ACC112 (cell line): ENCODE results near the gene PLEKHA7.

Source experiments
- H2AFZ ChIP-seq: fragments of 200-600 bp; sonication (generic); one replicate; pipeline ENCODE4 v1.6.0; 2017; ENCODE audit warnings: antibody characterized with exemption, low read length; ENCODE audit not compliant: unreplicated experiment
- H3K27ac ChIP-seq: fragments of 200-600 bp; sonication (generic); 2 replicates; pipeline ENCODE4 v1.5.1; 2014; ENCODE audit warnings: low read depth, mild to moderate bottlenecking, antibody characterized with exemption, low read length, moderate library complexity
- H3K27me3 ChIP-seq: fragments of 200-600 bp; sonication (generic); 2 replicates; pipeline ENCODE4 v1.6.1; 2014; ENCODE audit warnings: mild to moderate bottlenecking, antibody characterized with exemption, low read length, moderate library complexity, mixed read lengths; ENCODE audit not compliant: insufficient read depth
- H3K36me3 ChIP-seq: fragments of 200-600 bp; sonication (generic); 2 replicates; pipeline ENCODE4 v1.6.1; 2016; ENCODE audit warnings: mild to moderate bottlenecking, antibody characterized with exemption, low read length, moderate library complexity, mixed read lengths; ENCODE audit not compliant: insufficient read depth
- H3K4me1 ChIP-seq: fragments of 200-600 bp; sonication (generic); one replicate; pipeline ENCODE4 v1.6.1; 2016; ENCODE audit warnings: low read length, mixed read lengths; ENCODE audit not compliant: insufficient read depth, unreplicated experiment, control insufficient read depth
- H3K4me3 ChIP-seq: fragments of 200-600 bp; sonication (generic); 2 replicates; pipeline ENCODE4 v1.5.1; 2014; ENCODE audit warnings: mild to moderate bottlenecking, low read depth, low read length
- H3K79me2 ChIP-seq: fragments of 200-600 bp; sonication (generic); one replicate; pipeline ENCODE4 v1.6.0; 2016; ENCODE audit warnings: low read length; ENCODE audit not compliant: control insufficient read depth, unreplicated experiment, insufficient read depth

The PLEKHA7 gene

DNA sequence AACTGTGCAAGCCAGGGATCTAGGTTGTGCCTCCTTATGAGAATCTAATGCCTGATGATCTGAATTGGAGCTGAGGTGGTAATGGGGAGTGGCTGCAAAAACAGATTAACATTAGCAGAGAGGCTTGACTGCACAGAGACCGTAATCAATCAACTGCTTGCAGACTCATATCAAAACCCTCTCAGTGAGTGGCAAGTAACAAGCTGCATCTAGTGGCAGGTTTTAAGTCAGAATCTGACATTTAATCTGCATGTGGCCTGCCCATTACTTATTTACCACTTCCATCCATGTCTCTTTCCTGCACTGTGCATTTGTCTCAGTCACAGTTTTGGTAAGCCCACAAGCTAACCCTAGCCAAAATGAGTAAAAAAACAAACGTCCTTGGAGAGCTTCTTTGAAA lies 264.5 kb downstream of the PLEKHA7 start:
- Histone ChIP-seq H3K79me2 (peaks cover 22% of the 10 kb centered on the region), H3K36me3 (peaks cover 67% of the 10 kb centered on the region), H3K4me1 (no peaks in the 10 kb centered on the region), H3K27ac (no peak overlapping the region), H2AFZ (no peak overlapping the region), H3K27me3 (no peaks in the 10 kb centered on the region), H3K4me3 (no peak overlapping the region)

DNA sequence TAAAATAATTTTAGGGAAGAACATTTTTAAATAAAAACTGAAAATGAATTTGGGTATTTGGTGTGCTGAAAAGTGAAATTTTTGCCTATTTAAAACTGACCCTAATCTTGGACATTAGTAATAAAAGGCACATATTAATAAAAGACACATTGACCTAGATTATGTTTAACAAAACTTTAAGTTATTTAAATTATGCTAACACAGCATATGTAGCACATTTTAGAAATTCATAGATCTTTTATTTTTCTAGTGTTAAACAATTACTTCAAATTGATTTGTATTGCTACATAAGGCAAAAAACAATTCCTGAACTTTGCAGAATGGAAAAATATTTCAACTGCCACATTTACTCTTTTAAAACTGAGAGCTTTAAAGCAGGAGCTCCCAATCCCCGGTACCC lies 265.1 kb downstream of the PLEKHA7 start:
- peaks cover 65% of the 10 kb centered on the region for H3K36me3 ChIP-seq
- peaks cover 2% of the 10 kb centered on the region for H3K4me1 ChIP-seq
- H3K27ac ChIP-seq = no peak overlapping the region
- no peak overlapping the region for H2AFZ ChIP-seq
- no peaks in the 10 kb centered on the region for H3K27me3 ChIP-seq
- H3K79me2 ChIP-seq = peaks cover 27% of the 10 kb centered on the region
- H3K4me3 ChIP-seq = no peak overlapping the region

GRCh38 chr11:16745950-16746605 lies 268.1 kb downstream of the PLEKHA7 start:
- Histone ChIP-seq H3K4me1 (peaks cover 13% of the 10 kb centered on the region), H3K27ac (no peak overlapping the region), H3K79me2 (peaks cover 55% of the 10 kb centered on the region)

GRCh38 chr11:16744128-16744725 lies 270.0 kb downstream of the PLEKHA7 start:
- Histone ChIP-seq H3K27me3 (no peaks in the 10 kb centered on the region), H3K79me2 (peaks cover 72% of the 10 kb centered on the region), H3K4me3 (no peak overlapping the region), H3K27ac (no peak overlapping the region), H2AFZ (no peak overlapping the region), H3K36me3 (peaks cover 32% of the 10 kb centered on the region), H3K4me1 (peaks cover 24% of the 10 kb centered on the region)

More at GRCh38 chr11:16745950-16746605, 268.1 kb downstream of the PLEKHA7 start:
- Histone ChIP-seq H3K27me3 (no peaks in the 10 kb centered on the region), H3K4me3 (no peak overlapping the region), H3K36me3 (peaks cover 50% of the 10 kb centered on the region), H2AFZ (no peak overlapping the region)

DNA sequence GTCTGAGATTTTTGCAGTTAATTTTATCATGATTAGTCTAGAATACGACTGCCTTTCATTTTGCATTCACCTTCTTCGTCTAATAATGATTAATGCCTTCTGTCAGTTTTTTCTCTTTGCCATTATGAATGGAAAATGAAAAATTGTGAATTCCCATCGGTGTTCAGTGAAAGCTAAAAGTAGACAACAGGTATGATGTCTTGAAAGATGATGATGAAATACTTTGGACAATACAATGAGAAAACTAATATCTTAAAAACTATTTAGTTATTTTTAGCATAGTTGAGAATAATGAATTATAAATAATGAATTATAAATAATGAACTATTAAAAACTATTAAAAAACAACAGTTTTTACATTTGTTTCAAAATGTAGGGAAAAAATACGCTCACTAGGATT lies 270.7 kb downstream of the PLEKHA7 start:
- Histone ChIP-seq H3K4me3 (no peak overlapping the region), H3K79me2 (peaks cover 79% of the 10 kb centered on the region), H3K27me3 (no peaks in the 10 kb centered on the region), H3K4me1 (peaks cover 24% of the 10 kb centered on the region), H2AFZ (no peak overlapping the region), H3K27ac (no peak overlapping the region), H3K36me3 (peaks cover 30% of the 10 kb centered on the region)

GRCh38 chr11:16741473-16741872 lies 272.7 kb downstream of the PLEKHA7 start:
- Histone ChIP-seq H3K4me3 (peak overlapping the region; percentile 32; the same call in 1 of the 2 replicates), H3K27me3 (no peaks in the 10 kb centered on the region), H2AFZ (no peak overlapping the region), H3K36me3 (peaks cover 17% of the 10 kb centered on the region; the same call in 1 of the 2 replicates), H3K79me2 (peaks cover 73% of the 10 kb centered on the region), H3K4me1 (peaks cover 27% of the 10 kb centered on the region), H3K27ac (no peak overlapping the region)

DNA sequence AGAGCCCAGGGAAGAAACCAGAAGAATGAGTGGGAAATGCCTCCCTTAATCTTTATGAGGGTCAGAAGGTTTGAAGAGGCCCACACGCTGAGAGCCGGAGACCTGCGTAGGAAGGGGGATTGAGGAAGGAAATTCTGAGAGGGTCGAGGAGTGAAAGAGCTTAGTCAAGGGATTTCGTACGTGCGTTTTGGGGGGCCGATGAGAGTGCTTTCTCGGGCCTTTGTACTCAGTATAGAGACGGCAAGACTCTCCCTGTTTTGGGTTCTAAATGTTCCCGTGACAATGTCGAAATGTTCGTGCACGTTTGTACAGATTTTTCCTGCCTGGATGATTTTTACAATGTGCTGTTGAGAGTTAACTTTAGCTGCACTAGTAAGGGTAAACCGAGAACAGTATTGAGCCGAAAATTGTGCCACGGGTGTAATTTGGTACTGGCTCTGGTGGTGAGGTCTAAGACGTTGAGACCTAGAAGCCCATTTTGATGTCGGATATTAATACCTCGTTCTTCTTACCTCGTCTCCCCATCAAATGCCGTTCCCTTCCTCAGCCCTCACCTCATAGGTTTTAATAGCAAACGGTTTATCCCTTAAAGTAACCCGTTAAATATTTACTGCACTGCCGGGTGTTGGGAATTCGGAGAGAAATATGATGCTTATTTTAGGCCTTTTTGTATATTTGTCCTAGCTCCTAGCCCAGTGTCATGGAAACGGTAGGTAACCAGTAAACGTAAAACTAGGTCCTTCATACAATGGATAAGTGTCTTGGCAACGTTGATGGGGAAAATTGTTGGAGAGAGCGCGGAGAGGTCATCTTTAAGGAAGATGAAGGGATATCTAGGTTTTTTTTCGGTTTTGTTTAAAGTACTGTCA lies 275.0 kb downstream of the PLEKHA7 start:
- peak overlapping the region; percentile 71 for H2AFZ ChIP-seq
- H3K4me3 ChIP-seq = peak overlapping the region; percentile 91
- 0 out of 2 replicates have a peak, but pooled peaks cover 4% of the 10 kb centered on the region for H3K36me3 ChIP-seq
- H3K27ac ChIP-seq = peak overlapping the region; percentile 77
- peaks cover 27% of the 10 kb centered on the region for H3K4me1 ChIP-seq
- H3K27me3 ChIP-seq = no peaks in the 10 kb centered on the region
- H3K79me2 ChIP-seq = peaks cover 53% of the 10 kb centered on the region

- Histone ChIP-seq H3K79me2 (peaks cover 46% of the 10 kb centered on the region), H3K27me3 (no peaks in the 10 kb centered on the region), H3K36me3 (0 out of 2 replicates have a peak, but pooled peaks cover 3% of the 10 kb centered on the region), H3K4me3 (peak within 1 kb of the TSS; percentile 91), H2AFZ (peak within 1 kb of the TSS; percentile 99), H3K27ac (peak within 1 kb of the TSS; percentile 77), H3K4me1 (peaks cover 25% of the 10 kb centered on the region)
Measured at GRCh38 chr11:16738193-16738946, 275.8 kb downstream of the PLEKHA7 start, which contains the start of gene C11orf58. C11orf58 (plus strand) TSS chr11:16738647; CDS start chr11:16738779, 132 bp downstream.

- Histone ChIP-seq H3K4me1 (peaks cover 25% of the 10 kb centered on the region), H3K27ac (peak overlapping the region; percentile 77), H3K27me3 (no peaks in the 10 kb centered on the region), H3K36me3 (no peaks in the 10 kb centered on the region), H3K79me2 (peaks cover 41% of the 10 kb centered on the region), H3K4me3 (peak overlapping the region; percentile 91), H2AFZ (peak overlapping the region; percentile 99)
Measured at GRCh38 chr11:16737818-16738192, 276.4 kb downstream of the PLEKHA7 start.
